ENCODE measurements around the gene EIF2S1.

The EIF2S1 gene

DNA sequence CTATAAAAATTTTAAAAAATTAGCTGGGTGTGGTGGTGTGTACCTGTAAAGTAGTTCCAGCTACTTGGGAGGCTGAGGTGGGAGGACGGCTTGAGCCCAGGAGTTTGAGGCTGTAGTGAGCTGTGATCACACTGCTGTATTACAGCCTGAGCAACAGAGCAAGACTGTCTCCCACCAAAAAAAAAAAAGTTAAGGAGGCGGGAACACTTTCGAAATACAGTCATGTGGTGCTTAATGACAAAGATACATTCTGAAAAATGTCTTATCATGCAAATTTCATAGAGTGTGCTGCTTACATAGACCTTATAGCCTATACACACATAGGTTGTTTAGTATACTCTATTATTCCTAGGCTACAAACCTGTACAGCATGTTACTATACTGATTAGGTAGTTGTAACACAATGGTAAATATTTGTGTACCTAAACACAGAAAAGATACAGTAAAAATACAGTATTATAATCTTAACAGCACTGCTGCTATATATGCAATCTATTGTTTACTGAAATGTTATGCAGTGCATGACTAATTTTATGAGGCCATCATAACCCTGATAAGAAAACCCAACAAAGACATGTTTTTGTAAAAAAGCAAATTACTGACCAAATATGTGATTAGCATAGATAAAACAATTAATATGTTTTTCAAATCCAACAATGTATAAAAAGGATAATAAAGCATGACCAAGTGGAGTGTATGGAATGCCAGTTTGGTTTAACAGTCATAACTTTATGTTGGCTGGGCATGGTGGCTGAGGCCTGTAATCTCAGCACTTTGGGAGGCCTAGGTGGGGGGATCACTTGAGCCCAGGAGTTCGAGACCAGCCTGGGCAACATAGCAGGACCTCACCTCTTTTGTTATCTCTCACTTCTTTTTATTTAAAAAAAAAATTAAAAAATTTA lies 11.4 kb downstream of the EIF2S1 start:
- Histone ChIP-seq H3K4me3 (ENCODE audit: low read length in 2 of 2) (no peak overlapping the region), H3K4me1 (ENCODE audit: control insufficient read depth, insufficient read depth, low read length) (no peaks in the 10 kb centered on the region), H3K27me3 (ENCODE audit: control insufficient read depth in 1 of 2, insufficient read depth in 2 of 2, low read length in 2 of 2) (no peaks in the 10 kb centered on the region), H3K9me3 (ENCODE audit: control insufficient read depth in 2 of 2, low read length in 2 of 2) (no peaks in the 10 kb centered on the region), H3K36me3 (ENCODE audit: control insufficient read depth in 2 of 2, insufficient read depth in 2 of 2, low read length in 2 of 2) (peaks cover 24 to 31% of the 10 kb centered on the region in 2 donors), H3K27ac (ENCODE audit: low read length) (no peak overlapping the region), H3K9ac (ENCODE audit: low read length in 2 of 2) (no peak overlapping the region)

GRCh38 chr14:67372833-67373232 lies 12.7 kb downstream of the EIF2S1 start:
- Histone ChIP-seq H3K9ac (ENCODE audit: low read length in 2 of 2) (no peak overlapping the region), H3K4me1 (ENCODE audit: control insufficient read depth, insufficient read depth, low read length) (no peaks in the 10 kb centered on the region), H3K9me3 (ENCODE audit: control insufficient read depth in 2 of 2, low read length in 2 of 2) (no peaks in the 10 kb centered on the region), H3K27me3 (ENCODE audit: control insufficient read depth in 1 of 2, insufficient read depth in 2 of 2, low read length in 2 of 2) (no peaks in the 10 kb centered on the region), H3K36me3 (ENCODE audit: control insufficient read depth in 2 of 2, insufficient read depth in 2 of 2, low read length in 2 of 2) (peaks cover 24 to 33% of the 10 kb centered on the region in 2 donors), H3K4me3 (ENCODE audit: low read length in 2 of 2) (no peak overlapping the region), H3K27ac (ENCODE audit: low read length) (no peak overlapping the region)

- Histone ChIP-seq H3K4me1 (ENCODE audit: control insufficient read depth, insufficient read depth, low read length) (no peaks in the 10 kb centered on the region), H3K27me3 (ENCODE audit: control insufficient read depth in 1 of 2, insufficient read depth in 2 of 2, low read length in 2 of 2) (no peaks in the 10 kb centered on the region), H3K4me3 (ENCODE audit: low read length in 2 of 2) (no peak overlapping the region), H3K36me3 (ENCODE audit: control insufficient read depth in 2 of 2, insufficient read depth in 2 of 2, low read length in 2 of 2) (peaks cover 25 to 32% of the 10 kb centered on the region in 2 donors), H3K9ac (ENCODE audit: low read length in 2 of 2) (no peak overlapping the region), H3K9me3 (ENCODE audit: control insufficient read depth in 2 of 2, low read length in 2 of 2) (no peaks in the 10 kb centered on the region), H3K27ac (ENCODE audit: low read length) (no peak overlapping the region)
Observed at GRCh38 chr14:67373347-67373746, 13.2 kb downstream of the EIF2S1 start.

DNA sequence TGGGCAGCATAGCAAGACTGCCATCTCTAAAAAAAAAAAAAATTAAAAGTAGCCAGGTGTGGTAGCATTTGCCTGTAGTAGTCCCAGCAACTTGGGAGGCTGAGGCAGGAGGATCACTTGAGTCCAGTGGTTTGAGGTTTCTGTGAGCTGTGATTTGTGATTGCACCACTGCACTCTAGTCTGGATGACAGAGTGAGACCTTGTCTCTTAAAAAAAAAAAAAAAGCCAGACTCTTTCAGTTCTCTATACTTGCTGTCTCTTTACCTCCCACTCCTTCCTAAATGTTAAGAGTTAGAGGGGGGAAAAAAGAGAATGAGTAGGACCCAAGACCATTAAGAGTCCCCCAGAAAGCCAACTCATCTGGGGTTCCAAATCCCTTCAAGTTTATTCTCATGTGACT lies 17.8 kb downstream of the EIF2S1 start:
- H3K4me3 ChIP-seq (ENCODE audit: low read length in 2 of 2), result no peak overlapping the region
- H3K9ac ChIP-seq (ENCODE audit: low read length in 2 of 2), result no peak overlapping the region
- H3K27me3 ChIP-seq (ENCODE audit: control insufficient read depth in 1 of 2, insufficient read depth in 2 of 2, low read length in 2 of 2), result no peaks in the 10 kb centered on the region
- H3K9me3 ChIP-seq (ENCODE audit: control insufficient read depth in 2 of 2, low read length in 2 of 2), result no peaks in the 10 kb centered on the region
- H3K4me1 ChIP-seq (ENCODE audit: control insufficient read depth, insufficient read depth, low read length), result no peaks in the 10 kb centered on the region
- H3K27ac ChIP-seq (ENCODE audit: low read length), result no peak overlapping the region
- H3K36me3 ChIP-seq (ENCODE audit: control insufficient read depth in 2 of 2, insufficient read depth in 2 of 2, low read length in 2 of 2), result peaks cover 51 to 52% of the 10 kb centered on the region in 2 donors

- no peaks in the 10 kb centered on the region for H3K4me1 ChIP-seq (ENCODE audit: control insufficient read depth, insufficient read depth, low read length)
- no peaks in the 10 kb centered on the region for H3K27me3 ChIP-seq (ENCODE audit: control insufficient read depth in 1 of 2, insufficient read depth in 2 of 2, low read length in 2 of 2)
- H3K9ac ChIP-seq (ENCODE audit: low read length in 2 of 2), result no peak overlapping the region
- H3K36me3 ChIP-seq (ENCODE audit: control insufficient read depth in 2 of 2, insufficient read depth in 2 of 2, low read length in 2 of 2), result peaks cover 24 to 39% of the 10 kb centered on the region in 2 donors
- no peak overlapping the region for H3K27ac ChIP-seq (ENCODE audit: low read length)
- H3K4me3 ChIP-seq (ENCODE audit: low read length in 2 of 2), result no peak overlapping the region
- H3K9me3 ChIP-seq (ENCODE audit: control insufficient read depth in 2 of 2, low read length in 2 of 2), result no peaks in the 10 kb centered on the region
Observed at GRCh38 chr14:67385120-67385519, 25.0 kb downstream of the EIF2S1 start.

DNA sequence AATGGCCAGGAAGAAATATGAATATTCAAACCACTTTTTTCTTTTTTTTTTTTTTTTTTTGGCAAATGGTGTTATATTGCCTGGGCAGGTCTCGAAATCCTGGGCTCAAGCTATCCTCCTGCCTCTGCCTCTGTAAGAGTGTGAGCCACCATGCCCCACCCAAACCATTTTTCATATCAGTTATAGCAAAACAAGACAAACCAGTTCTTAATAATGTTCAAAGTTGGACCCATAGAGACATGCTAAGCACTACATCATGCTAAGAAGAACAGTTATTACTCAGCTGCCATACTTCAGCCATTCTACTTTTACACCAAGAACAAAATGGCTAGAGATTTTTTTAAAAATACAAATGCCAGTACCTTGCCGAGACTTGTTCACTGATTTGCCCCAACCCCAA lies 25.5 kb downstream of the EIF2S1 start:
- H3K36me3 ChIP-seq (ENCODE audit: control insufficient read depth in 2 of 2, insufficient read depth in 2 of 2, low read length in 2 of 2), result peaks cover 23 to 37% of the 10 kb centered on the region in 2 donors
- H3K27ac ChIP-seq (ENCODE audit: low read length), result no peak overlapping the region
- no peak overlapping the region for H3K9ac ChIP-seq (ENCODE audit: low read length in 2 of 2)
- H3K4me1 ChIP-seq (ENCODE audit: control insufficient read depth, insufficient read depth, low read length), result no peaks in the 10 kb centered on the region
- no peaks in the 10 kb centered on the region for H3K27me3 ChIP-seq (ENCODE audit: control insufficient read depth in 1 of 2, insufficient read depth in 2 of 2, low read length in 2 of 2)
- H3K4me3 ChIP-seq (ENCODE audit: low read length in 2 of 2), result no peak overlapping the region
- H3K9me3 ChIP-seq (ENCODE audit: control insufficient read depth in 2 of 2, low read length in 2 of 2), result no peaks in the 10 kb centered on the region

DNA sequence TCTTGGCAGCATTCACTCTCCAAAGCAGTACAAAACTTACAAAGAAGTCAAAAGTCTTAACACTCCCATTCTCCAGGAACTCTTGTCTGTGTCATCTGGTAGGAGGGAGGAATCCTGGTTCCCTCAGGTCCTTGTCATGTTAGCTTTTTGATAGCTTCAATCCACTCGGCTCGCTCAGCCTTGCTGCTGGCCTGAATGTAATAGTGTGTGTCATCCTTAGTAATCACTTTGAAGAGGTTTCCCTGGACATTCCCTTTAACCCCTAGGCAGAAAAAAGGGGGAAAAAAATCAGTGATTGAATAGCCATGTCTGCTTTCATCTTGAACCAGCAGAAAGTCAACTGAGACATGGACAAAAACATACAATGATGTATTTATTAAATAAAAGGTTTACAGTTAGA lies 27.1 kb downstream of the EIF2S1 start:
- Histone ChIP-seq H3K27ac (ENCODE audit: low read length) (no peak overlapping the region), H3K27me3 (ENCODE audit: control insufficient read depth in 1 of 2, insufficient read depth in 2 of 2, low read length in 2 of 2) (no peaks in the 10 kb centered on the region), H3K36me3 (ENCODE audit: control insufficient read depth in 2 of 2, insufficient read depth in 2 of 2, low read length in 2 of 2) (peaks cover 15 to 23% of the 10 kb centered on the region in 2 donors), H3K9me3 (ENCODE audit: control insufficient read depth in 2 of 2, low read length in 2 of 2) (no peaks in the 10 kb centered on the region), H3K9ac (ENCODE audit: low read length in 2 of 2) (no peak overlapping the region), H3K4me3 (ENCODE audit: low read length in 2 of 2) (no peak overlapping the region), H3K4me1 (ENCODE audit: control insufficient read depth, insufficient read depth, low read length) (no peaks in the 10 kb centered on the region)

DNA sequence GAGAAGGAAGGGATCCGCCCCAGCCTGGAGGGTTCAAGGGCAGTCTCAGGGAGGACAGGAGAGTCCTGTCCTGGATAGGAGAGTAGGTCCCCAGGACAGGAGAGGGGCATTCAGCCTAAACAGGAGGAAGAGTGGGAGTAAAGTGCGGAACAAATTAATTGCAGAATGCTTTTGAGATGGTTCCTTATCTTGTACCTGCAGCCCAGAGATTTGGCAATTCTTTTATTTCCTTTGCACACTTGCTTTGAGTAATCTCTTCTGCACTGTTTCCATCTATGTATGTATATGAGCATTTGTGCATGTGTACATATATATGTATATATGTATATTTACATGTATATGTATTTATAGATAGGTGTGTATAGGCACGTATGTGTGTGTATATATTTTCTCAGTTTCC lies 29.1 kb downstream of the EIF2S1 start:
- no peaks in the 10 kb centered on the region for H3K4me1 ChIP-seq (ENCODE audit: control insufficient read depth, insufficient read depth, low read length)
- no peaks in the 10 kb centered on the region for H3K27me3 ChIP-seq (ENCODE audit: control insufficient read depth in 1 of 2, insufficient read depth in 2 of 2, low read length in 2 of 2)
- no peak overlapping the region for H3K27ac ChIP-seq (ENCODE audit: low read length)
- no peak overlapping the region for H3K4me3 ChIP-seq (ENCODE audit: low read length in 2 of 2)
- peaks cover 0 to 6% of the 10 kb centered on the region in 2 donors for H3K36me3 ChIP-seq (ENCODE audit: control insufficient read depth in 2 of 2, insufficient read depth in 2 of 2, low read length in 2 of 2)
- no peaks in the 10 kb centered on the region for H3K9me3 ChIP-seq (ENCODE audit: control insufficient read depth in 2 of 2, low read length in 2 of 2)
- H3K9ac ChIP-seq (ENCODE audit: low read length in 2 of 2), result no peak overlapping the region

DNA sequence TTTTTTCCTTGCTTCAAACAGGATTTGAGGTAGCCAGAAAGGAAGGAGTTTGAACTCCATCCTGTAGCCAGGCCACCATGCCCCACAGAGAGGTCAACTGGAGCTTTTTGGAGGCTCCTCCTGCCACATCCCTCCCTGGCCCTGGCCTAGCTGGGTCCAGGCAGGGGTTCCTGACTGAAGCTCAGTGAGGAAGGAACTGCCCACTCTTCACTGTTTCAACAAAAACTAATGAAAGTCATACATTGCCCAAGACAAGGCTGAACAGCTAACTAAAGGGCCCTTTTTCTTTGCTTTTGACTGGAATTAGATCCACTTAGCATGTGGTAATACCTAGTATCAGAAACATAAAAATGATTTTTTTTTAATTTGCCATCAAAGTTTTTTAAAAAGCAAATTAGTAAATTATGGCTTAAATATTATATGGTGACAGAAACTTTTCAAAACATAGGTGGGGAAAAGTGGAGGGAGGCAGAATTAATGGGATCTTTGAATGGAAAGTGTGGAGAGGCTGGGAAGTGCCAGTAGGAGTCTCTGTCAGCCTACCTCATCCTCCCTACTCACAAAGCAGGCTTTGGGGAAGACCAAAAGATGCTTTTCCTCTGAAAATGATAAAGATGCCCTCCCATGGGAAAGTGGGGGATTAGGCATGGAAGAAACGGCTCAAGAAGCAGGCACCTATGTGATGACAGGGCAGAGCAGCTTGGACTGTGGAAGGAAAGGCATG lies 29.8 kb downstream of the EIF2S1 start:
- Histone ChIP-seq H3K27ac (ENCODE audit: low read length) (no peak overlapping the region), H3K9me3 (ENCODE audit: control insufficient read depth in 2 of 2, low read length in 2 of 2) (no peaks in the 10 kb centered on the region), H3K4me3 (ENCODE audit: low read length in 2 of 2) (no peak overlapping the region), H3K9ac (ENCODE audit: low read length in 2 of 2) (no peak overlapping the region), H3K4me1 (ENCODE audit: control insufficient read depth, insufficient read depth, low read length) (no peaks in the 10 kb centered on the region), H3K36me3 (ENCODE audit: control insufficient read depth in 2 of 2, insufficient read depth in 2 of 2, low read length in 2 of 2) (no peaks in the 10 kb centered on the region), H3K27me3 (ENCODE audit: control insufficient read depth in 1 of 2, insufficient read depth in 2 of 2, low read length in 2 of 2) (no peaks in the 10 kb centered on the region)

GRCh38 chr14:67391268-67391667 lies 31.1 kb downstream of the EIF2S1 start:
- Histone ChIP-seq H3K27ac (ENCODE audit: low read length) (no peak overlapping the region), H3K4me1 (ENCODE audit: control insufficient read depth, insufficient read depth, low read length) (no peaks in the 10 kb centered on the region), H3K27me3 (ENCODE audit: control insufficient read depth in 1 of 2, insufficient read depth in 2 of 2, low read length in 2 of 2) (no peaks in the 10 kb centered on the region), H3K4me3 (ENCODE audit: low read length in 2 of 2) (no peak overlapping the region), H3K9ac (ENCODE audit: low read length in 2 of 2) (no peak overlapping the region), H3K36me3 (ENCODE audit: control insufficient read depth in 2 of 2, insufficient read depth in 2 of 2, low read length in 2 of 2) (no peaks in the 10 kb centered on the region), H3K9me3 (ENCODE audit: control insufficient read depth in 2 of 2, low read length in 2 of 2) (no peaks in the 10 kb centered on the region)

GRCh38 chr14:67392123-67392522 lies 32.0 kb downstream of the EIF2S1 start:
- H3K27me3 ChIP-seq (ENCODE audit: control insufficient read depth in 1 of 2, insufficient read depth in 2 of 2, low read length in 2 of 2), result no peaks in the 10 kb centered on the region
- no peak overlapping the region for H3K4me3 ChIP-seq (ENCODE audit: low read length in 2 of 2)
- H3K27ac ChIP-seq (ENCODE audit: low read length), result no peak overlapping the region

More at GRCh38 chr14:67392123-67392522, 32.0 kb downstream of the EIF2S1 start:
- H3K9ac ChIP-seq (ENCODE audit: low read length in 2 of 2), result no peak overlapping the region
- H3K36me3 ChIP-seq (ENCODE audit: control insufficient read depth in 2 of 2, insufficient read depth in 2 of 2, low read length in 2 of 2), result no peaks in the 10 kb centered on the region
- no peaks in the 10 kb centered on the region for H3K9me3 ChIP-seq (ENCODE audit: control insufficient read depth in 2 of 2, low read length in 2 of 2)
- no peaks in the 10 kb centered on the region for H3K4me1 ChIP-seq (ENCODE audit: control insufficient read depth, insufficient read depth, low read length)
